Heart left ventricle (tissue), 13 donors: ENCODE measurements around the gene GPR155.
"Not testable (repeated sequence)": the region's sequence is repeated elsewhere in the genome, so short reads cannot be mapped to it uniquely, and the experiment has no call there.

Experiments
- POLR2A ChIP-seq, 2 donors: fragments of 450-650 bp; IDR thresholded peaks; one replicate each; pipeline ENCODE4 v1.6.1; 2017; ENCODE audit warnings: antibody characterized with exemption in 2 of 2, mild to moderate bottlenecking in 2 of 2, moderate library complexity in 2 of 2
- TF ChIP-seq, protein P1 (sequence below), 12 donors: fragments of 200-600 bp; sonication (generic) in 4 of 12; IDR thresholded peaks; one replicate each; pipeline versions ENCODE4 v1.5.0 to v1.8.0; 2018 to 2022; ENCODE audit warnings: antibody characterized with exemption in 12 of 12, mild to moderate bottlenecking in 5 of 12
- donor health status: ischemic (EF 13 %, LVEDD 7.1; RV severe dilation, severe dysfunction).
- donor health status: DM: no; HTN: yes; CAD: no.
- donor health status: DM: no; HTN: no; CAD: no.
- donor health status: ischemic (EF 25% LVEDD 6.9; RV normal size, moderate dysfunction).
- donor health status: ischemic (EF 25% LVEDD 5.7; RV mildly dilated, moderate dysfunction).
- donor health status: ischemic (EF 35%, LVEDD 5.7; RV mildly dilated, moderate dysfunction).
- donor health status: nonischemic (EF 11% LVEDD 7.7; RV severe dilation, severe dysfunction).
- donor health status: DM: yes; HTN: yes; CAD: no.
- donor health status: PGD.
- donor health status: ischemic (EF 29% LVEDD 5.4; RV normal size, mild dysfunction).
- donor health status: nonischemic (EF 23%, LVEDD 6.1; RV moderate dilation, normal function).

DNA sequence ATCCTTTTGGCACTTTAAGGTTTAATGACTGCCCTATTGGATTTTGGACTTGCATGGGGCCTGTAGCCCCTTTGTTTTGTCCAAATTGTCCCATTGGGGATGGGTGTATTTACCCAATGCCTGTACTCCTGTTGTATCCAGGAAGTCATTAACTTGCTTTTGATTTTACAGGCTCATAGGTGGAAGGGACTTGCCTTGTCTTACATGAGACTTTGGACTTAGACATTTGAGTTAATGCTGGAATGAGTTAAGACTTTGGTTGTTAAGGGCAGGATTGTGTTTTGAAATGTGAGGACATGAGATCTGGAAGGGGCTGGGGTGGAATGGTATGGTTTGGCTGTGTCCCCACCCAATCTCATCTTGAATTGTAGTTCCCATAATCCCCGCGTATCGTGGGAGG, 96.5 kb downstream of the GPR155 start:
- TF ChIP-seq, protein P1, sequence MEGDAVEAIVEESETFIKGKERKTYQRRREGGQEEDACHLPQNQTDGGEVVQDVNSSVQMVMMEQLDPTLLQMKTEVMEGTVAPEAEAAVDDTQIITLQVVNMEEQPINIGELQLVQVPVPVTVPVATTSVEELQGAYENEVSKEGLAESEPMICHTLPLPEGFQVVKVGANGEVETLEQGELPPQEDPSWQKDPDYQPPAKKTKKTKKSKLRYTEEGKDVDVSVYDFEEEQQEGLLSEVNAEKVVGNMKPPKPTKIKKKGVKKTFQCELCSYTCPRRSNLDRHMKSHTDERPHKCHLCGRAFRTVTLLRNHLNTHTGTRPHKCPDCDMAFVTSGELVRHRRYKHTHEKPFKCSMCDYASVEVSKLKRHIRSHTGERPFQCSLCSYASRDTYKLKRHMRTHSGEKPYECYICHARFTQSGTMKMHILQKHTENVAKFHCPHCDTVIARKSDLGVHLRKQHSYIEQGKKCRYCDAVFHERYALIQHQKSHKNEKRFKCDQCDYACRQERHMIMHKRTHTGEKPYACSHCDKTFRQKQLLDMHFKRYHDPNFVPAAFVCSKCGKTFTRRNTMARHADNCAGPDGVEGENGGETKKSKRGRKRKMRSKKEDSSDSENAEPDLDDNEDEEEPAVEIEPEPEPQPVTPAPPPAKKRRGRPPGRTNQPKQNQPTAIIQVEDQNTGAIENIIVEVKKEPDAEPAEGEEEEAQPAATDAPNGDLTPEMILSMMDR (IDR thresholded peaks at IDR 0.05), result not testable (repeated sequence)
- not testable (repeated sequence) for TF ChIP-seq POLR2A (IDR thresholded peaks at IDR 0.05)
